ENCODE data around the gene NTN1.

NTN1 gene

DNA sequence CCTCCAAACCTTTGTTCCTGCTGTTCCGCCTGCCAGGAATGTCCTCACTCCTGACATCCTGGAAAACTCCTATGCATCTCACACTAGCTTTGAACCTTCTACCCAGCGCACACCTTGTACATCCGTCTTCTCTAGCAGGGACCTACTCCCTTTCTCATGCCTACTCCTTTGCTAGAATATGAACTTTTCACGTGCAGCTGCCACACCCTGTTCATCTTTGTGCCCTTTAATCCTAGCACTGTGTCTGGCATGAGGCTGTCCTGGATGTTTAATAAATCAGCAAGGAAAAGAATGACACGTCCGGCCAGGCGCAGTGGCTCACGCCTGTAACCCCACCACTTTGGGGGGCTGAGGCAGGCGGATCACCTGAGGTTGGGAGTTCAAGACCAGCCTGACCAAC lies 111.0 kb downstream of the NTN1 start:
- TF ChIP-seq ZFX (IDR thresholded peaks at IDR 0.05), result no peak
- TF ChIP-seq, protein P1, sequence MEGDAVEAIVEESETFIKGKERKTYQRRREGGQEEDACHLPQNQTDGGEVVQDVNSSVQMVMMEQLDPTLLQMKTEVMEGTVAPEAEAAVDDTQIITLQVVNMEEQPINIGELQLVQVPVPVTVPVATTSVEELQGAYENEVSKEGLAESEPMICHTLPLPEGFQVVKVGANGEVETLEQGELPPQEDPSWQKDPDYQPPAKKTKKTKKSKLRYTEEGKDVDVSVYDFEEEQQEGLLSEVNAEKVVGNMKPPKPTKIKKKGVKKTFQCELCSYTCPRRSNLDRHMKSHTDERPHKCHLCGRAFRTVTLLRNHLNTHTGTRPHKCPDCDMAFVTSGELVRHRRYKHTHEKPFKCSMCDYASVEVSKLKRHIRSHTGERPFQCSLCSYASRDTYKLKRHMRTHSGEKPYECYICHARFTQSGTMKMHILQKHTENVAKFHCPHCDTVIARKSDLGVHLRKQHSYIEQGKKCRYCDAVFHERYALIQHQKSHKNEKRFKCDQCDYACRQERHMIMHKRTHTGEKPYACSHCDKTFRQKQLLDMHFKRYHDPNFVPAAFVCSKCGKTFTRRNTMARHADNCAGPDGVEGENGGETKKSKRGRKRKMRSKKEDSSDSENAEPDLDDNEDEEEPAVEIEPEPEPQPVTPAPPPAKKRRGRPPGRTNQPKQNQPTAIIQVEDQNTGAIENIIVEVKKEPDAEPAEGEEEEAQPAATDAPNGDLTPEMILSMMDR (conservative IDR thresholded peaks at IDR 0.05), result no peak
- H3K27ac ChIP-seq, result no peak overlapping the region

DNA sequence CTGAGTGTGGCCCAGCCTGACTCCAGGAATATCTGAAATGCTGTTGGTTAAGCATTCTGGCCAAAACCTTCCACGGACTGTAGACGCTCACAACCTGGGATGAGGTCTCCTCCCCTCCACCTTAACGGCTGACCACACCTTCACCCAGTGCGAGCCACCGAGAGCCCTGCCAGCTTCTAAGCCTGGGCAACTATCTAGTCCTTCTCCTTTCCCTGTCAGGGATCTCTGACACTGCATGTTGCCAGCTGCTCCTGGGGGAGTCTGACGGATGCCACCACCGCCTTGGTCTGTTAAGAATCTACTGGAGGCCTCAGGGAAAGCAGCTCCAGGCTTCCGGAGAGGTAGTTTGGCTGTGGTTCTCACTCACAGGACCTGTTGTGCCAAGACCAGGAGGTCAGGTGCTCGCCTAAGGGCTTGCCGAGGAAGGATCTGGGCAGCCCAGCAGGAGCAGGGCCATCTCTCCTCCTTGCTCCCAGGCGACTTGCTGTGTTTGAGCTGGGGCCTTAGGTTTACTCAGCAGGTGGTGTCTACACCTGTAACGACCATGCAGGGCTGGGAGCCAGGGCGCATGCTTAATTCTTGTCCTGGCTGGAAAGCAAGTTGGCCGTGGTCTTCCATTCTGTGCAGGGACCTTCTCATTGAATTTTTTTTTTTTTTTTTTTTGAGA lies 111.8 kb downstream of the NTN1 start:
- no peak overlapping the region for H3K27ac ChIP-seq
- no peak for TF ChIP-seq ZFX (IDR thresholded peaks at IDR 0.05)
- TF ChIP-seq, protein P1 (conservative IDR thresholded peaks at IDR 0.05), result no peak

DNA sequence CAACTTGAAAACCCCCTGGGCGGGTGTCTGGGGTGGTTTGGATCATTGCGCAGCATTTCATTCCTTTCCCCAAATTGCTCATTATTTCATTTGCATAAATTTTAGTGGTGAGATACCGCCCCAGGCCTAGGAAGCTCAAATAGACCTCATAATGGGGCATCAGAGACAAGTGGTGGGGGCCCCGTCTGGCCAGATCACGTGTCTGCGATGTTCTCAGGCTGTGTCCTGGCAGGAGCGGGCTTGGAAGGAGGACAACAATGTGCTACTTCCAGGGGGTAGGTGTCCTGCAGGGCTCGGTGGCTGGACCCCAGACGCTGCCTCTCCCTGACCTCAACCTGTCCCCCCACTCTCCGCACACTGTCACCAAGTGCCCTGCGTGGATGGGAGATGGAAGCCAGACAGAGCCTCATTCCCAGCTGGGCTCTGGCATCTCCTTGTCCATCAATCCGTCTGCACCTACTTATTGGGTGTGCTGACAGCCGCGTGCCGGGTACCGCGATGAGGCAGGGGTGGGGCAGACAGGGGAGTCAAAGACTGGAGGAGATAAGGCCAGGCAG lies 116.9 kb downstream of the NTN1 start:
- no peak overlapping the region for H3K27ac ChIP-seq
- no peak for TF ChIP-seq ZFX (IDR thresholded peaks at IDR 0.05)
- TF ChIP-seq, protein P1 (conservative IDR thresholded peaks at IDR 0.05), result no peak

DNA sequence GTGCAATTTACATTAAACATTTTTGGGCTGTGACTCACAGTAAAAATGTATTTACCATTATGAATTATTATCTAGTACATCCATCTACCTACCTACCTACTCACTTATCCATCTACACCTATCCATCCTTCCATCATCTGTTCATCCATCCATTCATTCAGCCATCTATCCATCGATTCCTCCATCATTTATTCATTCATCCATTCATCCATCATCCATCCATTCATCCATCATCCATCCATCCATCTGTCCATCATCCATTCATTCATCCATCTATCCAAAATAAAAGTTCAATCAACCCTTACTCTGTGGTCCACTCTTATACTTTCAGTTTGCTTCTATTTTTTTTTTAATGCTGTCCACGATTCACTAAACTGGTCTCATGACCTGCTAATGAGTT lies 118.4 kb downstream of the NTN1 start:
- no peak for TF ChIP-seq ZFX (IDR thresholded peaks at IDR 0.05)
- TF ChIP-seq, protein P1 (conservative IDR thresholded peaks at IDR 0.05), result no peak
- no peak overlapping the region for H3K27ac ChIP-seq

DNA sequence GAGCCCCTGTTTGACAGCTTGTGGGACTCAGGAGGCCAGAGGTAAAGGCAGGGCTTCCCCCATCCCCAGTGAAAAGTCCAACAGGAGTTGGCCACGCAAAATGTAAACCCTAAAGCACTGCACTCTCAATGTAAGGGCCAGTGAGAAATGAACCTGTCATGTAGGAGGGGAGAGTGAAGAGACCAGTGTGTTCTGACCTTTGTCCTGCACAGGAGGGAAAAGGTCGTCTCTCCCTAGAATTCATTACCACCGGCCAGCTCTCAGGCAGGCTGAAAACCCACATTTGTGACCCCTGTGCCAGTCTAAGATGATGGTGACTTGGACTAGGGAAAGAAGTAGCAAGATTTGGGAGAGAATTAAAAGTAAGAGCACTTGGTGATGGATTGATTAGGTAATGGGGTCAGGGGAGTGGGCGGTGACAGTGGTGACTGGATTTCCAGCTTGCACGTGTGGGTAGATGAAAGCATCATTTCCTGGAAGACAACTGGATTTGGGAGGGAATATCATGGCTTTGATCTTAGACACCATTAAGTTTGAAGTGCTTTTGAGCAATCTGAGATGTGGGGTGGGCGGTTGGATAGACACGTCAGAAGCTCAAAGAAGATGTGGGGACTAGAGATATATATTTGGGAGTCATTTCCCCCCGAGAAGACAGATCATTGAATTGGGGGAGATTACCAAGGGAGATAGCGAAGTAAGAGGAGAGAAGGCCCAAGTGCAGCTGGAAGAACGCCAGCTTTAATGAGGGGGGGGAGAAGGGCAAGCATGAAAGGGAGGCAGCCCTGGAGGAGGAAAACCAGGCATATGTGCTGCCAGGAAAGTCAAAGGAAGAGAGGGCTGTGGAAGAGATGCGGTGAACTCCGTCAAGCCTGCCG lies 119.5 kb downstream of the NTN1 start:
- TF ChIP-seq, protein P1 (conservative IDR thresholded peaks at IDR 0.05), result no peak
- TF ChIP-seq ZFX (IDR thresholded peaks at IDR 0.05), result no peak
- H3K27ac ChIP-seq, result no peak overlapping the region

DNA sequence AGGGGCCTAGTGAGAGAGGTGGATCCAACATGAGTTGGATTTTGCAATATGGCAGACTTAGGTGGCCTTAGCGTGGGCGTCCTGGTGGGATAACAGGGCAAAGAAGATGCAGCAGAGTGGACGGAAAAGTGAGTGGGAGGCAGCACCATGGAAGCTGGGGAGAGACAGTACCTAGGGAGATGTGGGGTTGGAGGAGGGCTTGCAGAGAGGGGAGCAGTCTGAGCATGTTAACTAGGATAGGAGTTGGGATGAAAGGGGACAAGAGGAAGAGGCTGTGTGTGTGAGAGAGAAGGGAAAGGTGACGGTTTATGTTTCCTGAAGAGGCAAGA lies 120.1 kb downstream of the NTN1 start:
- no peak overlapping the region for H3K27ac ChIP-seq
- TF ChIP-seq ZFX (IDR thresholded peaks at IDR 0.05), result no peak
- TF ChIP-seq, protein P1 (conservative IDR thresholded peaks at IDR 0.05), result no peak

All from C4-2B (cell line).